ENCODE results near the gene TMEM176B. TPM values are rescaled to one million over a fixed set of nuclear protein-coding genes. Genes with fewer than 3 reads are reported as not detected.

The TMEM176B gene
- total and polyA plus RNA-seq, 2 donors (not counting 1 experiment from before 2014, with no cell fraction given): 0.25 to 1.4 TPM

- Histone ChIP-seq H3K36me3 (replicated peaks in 1 of 2; ENCODE audit: control extremely low read depth in 1 of 2, control insufficient read depth in 1 of 2, extremely low read depth in 1 of 2, insufficient read depth in 2 of 2, low read length in 1 of 2) (no peaks in the 10 kb centered on the region), H3K27me3 (replicated peaks in 1 of 4; ENCODE audit: control extremely low read depth in 1 of 4, control insufficient read depth in 3 of 4, insufficient read depth in 4 of 4, low read length in 3 of 4) (peaks cover 0 to 63% (median 20%) of the 10 kb centered on the region in 4 experiments), H3K27ac (ENCODE audit: low read length in 2 of 2) (no peak overlapping the region), H4K20me1 (ENCODE audit: control insufficient read depth, insufficient read depth, low read length, poor library complexity, severe bottlenecking) (no peaks in the 10 kb centered on the region), H3K79me2 (ENCODE audit: control insufficient read depth, insufficient read depth, low read length) (no peaks in the 10 kb centered on the region), H3K4me1 (ENCODE audit: control insufficient read depth in 2 of 2, insufficient read depth in 2 of 2, low read length in 2 of 2) (peaks cover 4 to 18% of the 10 kb centered on the region in 2 donors), H3K9me3 (ENCODE audit: control extremely low read depth in 1 of 3, control insufficient read depth in 2 of 3, insufficient read depth in 1 of 3, low read length in 2 of 3) (peaks cover 0 to 28% (median 12%) of the 10 kb centered on the region in 3 donors), H3K4me2 (replicated peaks; ENCODE audit: low read depth, low read length, poor library complexity, severe bottlenecking) (peak overlapping the region; percentile 67), H2AFZ (ENCODE audit: insufficient read depth, low read depth, low read length, poor library complexity, severe bottlenecking) (no peak overlapping the region), H3K4me3 (ENCODE audit: control extremely low read depth in 1 of 5, extremely low read depth in 1 of 5, insufficient read depth in 1 of 5, low read depth in 2 of 5, low read length in 4 of 5) (peak overlapping the region in 2 of 5 experiments; percentile 24 to 27), H3K9ac (ENCODE audit: low read length) (peak overlapping the region; percentile 26)
- no peak for TF ChIP-seq EZH2 (IDR thresholded peaks at IDR 0.05; ENCODE audit: borderline replicate concordance, insufficient read depth, low read depth, low read length, poor library complexity, severe bottlenecking)
- TF ChIP-seq CTCF (IDR thresholded peaks at IDR 0.05): no peak
- H3K27me3 Mint-ChIP-seq: peaks cover 51% of the 10 kb centered on the region
- intact Hi-C loops (cut with micrococcal nuclease): no loop called here
- H3K9me3 Mint-ChIP-seq (ENCODE audit: insufficient read depth): peaks cover 4% of the 10 kb centered on the region
- ChIA-PET POLR2A (no interaction called here), CTCF (no interaction called here)
- no peak for ATAC-seq (ENCODE audit: low read depth)
- H3K4me1 Mint-ChIP-seq: peaks cover 10% of the 10 kb centered on the region
- H3K27ac Mint-ChIP-seq: no peak overlapping the region
- peak overlapping the region; percentile 56 for H3K4me3 Mint-ChIP-seq
- no peak for DNase-seq
- WGBS (ENCODE audit: insufficient coverage): 45% methylated on average over 22 of the region's 26 CpGs
These were observed 1.2 kb upstream of the TMEM176B start for GRCh38 chr7:150801242-150801945.

- DNase-seq (peak; percentile 16), ATAC-seq (ENCODE audit: low read depth) (no peak)
- Histone ChIP-seq H3K9me3 (ENCODE audit: control extremely low read depth in 1 of 3, control insufficient read depth in 2 of 3, insufficient read depth in 1 of 3, low read length in 2 of 3) (peaks cover 0 to 27% (median 5%) of the 10 kb centered on the region in 3 donors), H3K9ac (ENCODE audit: low read length) (peak within 1 kb of the TSS; percentile 26), H3K36me3 (replicated peaks in 1 of 2; ENCODE audit: control extremely low read depth in 1 of 2, control insufficient read depth in 1 of 2, extremely low read depth in 1 of 2, insufficient read depth in 2 of 2, low read length in 1 of 2) (no peaks in the 10 kb centered on the region), H3K4me3 (ENCODE audit: control extremely low read depth in 1 of 5, extremely low read depth in 1 of 5, insufficient read depth in 1 of 5, low read depth in 2 of 5, low read length in 4 of 5) (peak within 1 kb of the TSS in 3 of 5 experiments; percentile 15 to 27 (median 24)), H3K4me2 (replicated peaks; ENCODE audit: low read depth, low read length, poor library complexity, severe bottlenecking) (peak within 1 kb of the TSS; percentile 67), H3K4me1 (ENCODE audit: control insufficient read depth in 2 of 2, insufficient read depth in 2 of 2, low read length in 2 of 2) (peaks cover 4 to 18% of the 10 kb centered on the region in 2 donors), H3K27me3 (replicated peaks in 1 of 4; ENCODE audit: control extremely low read depth in 1 of 4, control insufficient read depth in 3 of 4, insufficient read depth in 4 of 4, low read length in 3 of 4) (peaks cover 0 to 60% (median 17%) of the 10 kb centered on the region in 4 experiments), H3K27ac (ENCODE audit: low read length in 2 of 2) (no peak within 1 kb of the TSS), H4K20me1 (ENCODE audit: control insufficient read depth, insufficient read depth, low read length, poor library complexity, severe bottlenecking) (no peaks in the 10 kb centered on the region), H2AFZ (ENCODE audit: insufficient read depth, low read depth, low read length, poor library complexity, severe bottlenecking) (peak within 1 kb of the TSS; percentile 38), H3K79me2 (ENCODE audit: control insufficient read depth, insufficient read depth, low read length) (no peaks in the 10 kb centered on the region)
- Mint-ChIP-seq H3K9me3 (ENCODE audit: insufficient read depth) (peaks cover under 1% of the 10 kb centered on the region), H3K27me3 (peaks cover 51% of the 10 kb centered on the region), H3K4me3 (peak within 1 kb of the TSS; percentile 56), H3K27ac (no peak within 1 kb of the TSS), H3K4me1 (peaks cover 10% of the 10 kb centered on the region)
- 5% methylated on average over 46 of the region's 54 CpGs for WGBS (ENCODE audit: insufficient coverage)
- intact Hi-C loops (cut with micrococcal nuclease): no loop called here
- POLR2A ChIA-PET: no interaction called here
- TF ChIP-seq EZH2 (IDR thresholded peaks at IDR 0.05; ENCODE audit: borderline replicate concordance, insufficient read depth, low read depth, low read length, poor library complexity, severe bottlenecking): no peak
- TF ChIP-seq CTCF (IDR thresholded peaks at IDR 0.05): no peak
- CTCF ChIA-PET: no interaction called here
These were observed 547 bp upstream of the TMEM176B start, which contains the start of gene TMEM176A for GRCh38 chr7:150800581-150801241. TSS of gene TMEM176A (plus strand) at chr7:150800769. CDS start at chr7:150801551, 782 bp downstream.

Measured in B cell (primary cell).